Karpas-422 (cell line): Measurements from ENCODE around the gene TYW1B. TPM values are rescaled to one million over a fixed set of nuclear protein-coding genes. Genes with fewer than 3 reads are reported as not detected.
"Not testable (repeated sequence)": the region's sequence is repeated elsewhere in the genome, so short reads cannot be mapped to it uniquely, and the experiment has no call there.

Experiments
- DNase-seq: peaks from one replicate; pipeline ENCODE4 v3.0.0-alpha.2; 2015
- H2AFZ ChIP-seq: fragments of 200-600 bp; sonication (generic); 2 replicates; pipeline ENCODE4 v1.6.1; 2014; ENCODE audit warnings: antibody characterized with exemption, low read length, mixed read lengths
- H3K27ac ChIP-seq: fragments of 200-600 bp; sonication (generic); 2 replicates; pipeline ENCODE4 v1.5.1; 2014; ENCODE audit warnings: mild to moderate bottlenecking, low read length, moderate library complexity
- H3K27me3 ChIP-seq: fragments of 200-600 bp; sonication (generic); 2 replicates; pipeline ENCODE4 v1.6.1; 2014; ENCODE audit warnings: low read length, mixed read lengths
- H3K36me3 ChIP-seq: fragments of 200-600 bp; sonication (generic); 2 replicates; pipeline ENCODE4 v1.6.1; 2014; ENCODE audit warnings: low read length, mixed read lengths; ENCODE audit not compliant: insufficient read depth
- H3K4me1 ChIP-seq: fragments of 200-600 bp; sonication (generic); 2 replicates; pipeline ENCODE4 v1.6.1; 2014; ENCODE audit warnings: mild to moderate bottlenecking, low read length, mixed read lengths
- H3K4me2 ChIP-seq: fragments of 200-600 bp; sonication (generic); 2 replicates; pipeline ENCODE4 v1.6.1; 2014; ENCODE audit warnings: low read length, low read depth, mild to moderate bottlenecking; ENCODE audit not compliant: poor library complexity, severe bottlenecking
- H3K4me3 ChIP-seq: fragments of 200-600 bp; sonication (generic); 2 replicates; pipeline ENCODE4 v1.5.1; 2014; ENCODE audit warnings: mild to moderate bottlenecking, antibody characterized with exemption, low read length, mixed read lengths
- H3K79me2 ChIP-seq: fragments of 200-600 bp; sonication (generic); 2 replicates; pipeline ENCODE4 v1.6.1; 2014; ENCODE audit warnings: mild to moderate bottlenecking, low read length, mixed read lengths
- H3K9ac ChIP-seq: fragments of 200-600 bp; sonication (generic); 2 replicates; pipeline ENCODE4 v1.6.0; 2014; ENCODE audit warnings: low read length
- H3K9me2 ChIP-seq: fragments of 200-600 bp; sonication (generic), shearing (Covaris generic); replicated peaks from 2 replicates; pipeline ENCODE4 v1.6.0; 2014; ENCODE audit warnings: mild to moderate bottlenecking, low read length, moderate library complexity; ENCODE audit not compliant: insufficient read depth
- H3K9me3 ChIP-seq: fragments of 300-700, 200-600 bp; sonication (generic); 2 replicates; pipeline ENCODE4 v1.6.1; 2014; ENCODE audit warnings: low read length, mixed read lengths
- H4K20me1 ChIP-seq: fragments of 200-600 bp; sonication (generic); 2 replicates; pipeline ENCODE4 v1.6.1; 2014; ENCODE audit warnings: mild to moderate bottlenecking, antibody characterized with exemption, low read length, low read depth; ENCODE audit not compliant: insufficient read depth
- total RNA-seq: library from RNA; depleted of rRNA; stranded (reverse); fragments of >200 nt; shearing (Covaris generic); gene quantifications from 2 replicates; pipeline ENCODE4 v1.2.3, GENCODE V29; 2014; ENCODE audit warnings: low replicate concordance

TYW1B gene
- total RNA-seq, 1 experiment from 2014 or later: 4.0 TPM

GRCh38 chr7:72625721-72626423 is 202.1 kb downstream of the TYW1B start:
- DNase-seq, H3K36me3 ChIP-seq, H3K9me3 ChIP-seq, H3K9me2 ChIP-seq, H3K4me2 ChIP-seq, H3K4me3 ChIP-seq, H3K9ac ChIP-seq, H3K27me3 ChIP-seq, H3K4me1 ChIP-seq, H2AFZ ChIP-seq, H3K79me2 ChIP-seq, H4K20me1 ChIP-seq, H3K27ac ChIP-seq: not testable (repeated sequence)

DNA sequence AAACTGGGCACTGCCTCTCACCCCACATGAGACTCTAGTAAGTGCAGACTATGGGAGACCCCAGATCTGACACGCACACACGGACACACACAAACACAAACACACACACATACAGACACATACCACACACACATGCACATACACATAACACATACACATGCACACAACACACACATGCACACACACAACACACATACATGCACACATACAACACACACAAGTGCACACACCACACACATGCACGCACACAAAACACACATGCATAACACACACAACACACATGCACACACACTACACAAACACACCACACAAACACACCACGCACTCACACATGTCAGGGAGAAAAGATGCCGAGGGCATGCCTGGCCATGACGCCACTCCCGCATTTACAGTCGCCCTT is 205.5 kb downstream of the TYW1B start:
- Histone ChIP-seq H3K36me3 (no peaks in the 10 kb centered on the region), H3K4me2 (no peak overlapping the region), H3K79me2 (no peaks in the 10 kb centered on the region), H4K20me1 (no peaks in the 10 kb centered on the region), H2AFZ (no peak overlapping the region), H3K4me3 (no peak overlapping the region), H3K4me1 (no peaks in the 10 kb centered on the region), H3K9ac (no peak overlapping the region), H3K27me3 (no peaks in the 10 kb centered on the region), H3K9me3 (no peaks in the 10 kb centered on the region), H3K9me2 (no peaks in the 10 kb centered on the region), H3K27ac (no peak overlapping the region)
- no peak for DNase-seq

DNA sequence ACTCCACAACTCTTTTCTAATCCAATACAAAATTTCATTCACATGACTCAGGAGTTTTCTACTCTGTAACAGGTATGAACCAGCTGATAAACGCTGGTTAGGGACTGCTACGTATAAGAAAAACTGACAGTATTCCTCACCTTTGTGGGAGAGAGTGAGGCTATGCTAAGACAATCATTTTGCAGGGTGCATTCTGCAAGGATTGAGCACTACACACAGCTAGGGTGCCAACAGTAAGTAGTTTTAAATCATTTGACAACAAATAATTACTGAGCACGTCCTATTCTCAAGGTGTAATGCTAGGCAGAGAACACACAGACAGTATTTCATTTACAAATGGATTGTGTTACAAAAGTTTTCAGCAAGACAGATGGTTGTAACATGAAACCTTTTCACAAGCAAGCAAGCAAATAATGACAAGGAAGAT is 206.2 kb downstream of the TYW1B start:
- DNase-seq, H3K36me3 ChIP-seq, H3K27me3 ChIP-seq, H3K9me2 ChIP-seq, H3K4me1 ChIP-seq, H3K79me2 ChIP-seq, H3K9me3 ChIP-seq, H3K9ac ChIP-seq, H3K27ac ChIP-seq, H2AFZ ChIP-seq, H4K20me1 ChIP-seq, H3K4me2 ChIP-seq, H3K4me3 ChIP-seq: not testable (repeated sequence)

- H3K27me3 ChIP-seq, H3K36me3 ChIP-seq, DNase-seq, H3K9me3 ChIP-seq, H3K79me2 ChIP-seq, H3K4me3 ChIP-seq, H4K20me1 ChIP-seq, H2AFZ ChIP-seq, H3K9me2 ChIP-seq, H3K4me2 ChIP-seq, H3K27ac ChIP-seq, H3K4me1 ChIP-seq, H3K9ac ChIP-seq: not testable (repeated sequence)
Observed at GRCh38 chr7:72620923-72621322, 207.1 kb downstream of the TYW1B start.

GRCh38 chr7:72618435-72619180 is 209.4 kb downstream of the TYW1B start:
- not testable (repeated sequence) for H3K27ac ChIP-seq, H3K9me3 ChIP-seq, H3K9ac ChIP-seq, H3K4me1 ChIP-seq, H4K20me1 ChIP-seq, H3K36me3 ChIP-seq, H3K79me2 ChIP-seq, H3K4me3 ChIP-seq, DNase-seq, H3K4me2 ChIP-seq, H3K27me3 ChIP-seq, H3K9me2 ChIP-seq, H2AFZ ChIP-seq

DNA sequence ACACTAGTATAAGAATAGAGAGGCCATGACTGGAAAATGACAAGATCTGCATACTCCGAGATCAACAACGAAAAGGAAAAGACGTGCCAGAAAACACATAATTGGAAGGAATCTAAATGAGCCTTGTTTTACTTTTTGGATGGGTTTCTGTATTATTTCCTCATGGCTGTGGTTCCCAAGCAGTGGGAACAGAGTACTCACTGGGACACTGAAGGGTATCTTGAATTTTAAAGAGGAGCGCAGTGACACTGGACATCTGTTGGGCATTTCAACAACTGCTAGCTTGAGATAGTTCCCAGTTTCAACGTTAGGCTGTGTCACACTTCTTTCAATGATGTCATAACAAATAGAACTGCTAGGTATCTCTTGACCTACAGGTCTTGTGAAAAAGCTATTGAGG is 218.2 kb downstream of the TYW1B start:
- H2AFZ ChIP-seq, H3K9ac ChIP-seq, H3K4me3 ChIP-seq, H3K9me2 ChIP-seq, H3K27ac ChIP-seq, H3K36me3 ChIP-seq, H4K20me1 ChIP-seq, H3K9me3 ChIP-seq, H3K27me3 ChIP-seq, H3K4me2 ChIP-seq, H3K4me1 ChIP-seq, H3K79me2 ChIP-seq, DNase-seq: not testable (repeated sequence)

GRCh38 chr7:72607988-72608387 is 220.0 kb downstream of the TYW1B start:
- H3K4me2 ChIP-seq, H3K79me2 ChIP-seq, H2AFZ ChIP-seq, H3K9ac ChIP-seq, H3K9me3 ChIP-seq, H3K27ac ChIP-seq, H3K36me3 ChIP-seq, H3K4me1 ChIP-seq, H3K4me3 ChIP-seq, H4K20me1 ChIP-seq, H3K27me3 ChIP-seq, DNase-seq, H3K9me2 ChIP-seq: not testable (repeated sequence)

GRCh38 chr7:72605863-72606431 is 222.1 kb downstream of the TYW1B start:
- not testable (repeated sequence) for H4K20me1 ChIP-seq, H2AFZ ChIP-seq, H3K9me3 ChIP-seq, H3K9ac ChIP-seq, H3K9me2 ChIP-seq, H3K36me3 ChIP-seq, H3K27me3 ChIP-seq, H3K4me2 ChIP-seq, DNase-seq, H3K4me1 ChIP-seq, H3K4me3 ChIP-seq, H3K27ac ChIP-seq, H3K79me2 ChIP-seq
